C4-2B (cell line): ENCODE data around the gene PDZRN4.

Experiments
- ZFX ChIP-seq: fragments of 450-650 bp; IDR thresholded peaks from 2 replicates; pipeline ENCODE4 v1.6.1; 2017
- TF ChIP-seq, protein P1 (sequence below): fragments of 450-650 bp; conservative IDR thresholded peaks from 2 replicates; pipeline ENCODE4 v1.5.1; 2017; ENCODE audit warnings: mild to moderate bottlenecking

DNA sequence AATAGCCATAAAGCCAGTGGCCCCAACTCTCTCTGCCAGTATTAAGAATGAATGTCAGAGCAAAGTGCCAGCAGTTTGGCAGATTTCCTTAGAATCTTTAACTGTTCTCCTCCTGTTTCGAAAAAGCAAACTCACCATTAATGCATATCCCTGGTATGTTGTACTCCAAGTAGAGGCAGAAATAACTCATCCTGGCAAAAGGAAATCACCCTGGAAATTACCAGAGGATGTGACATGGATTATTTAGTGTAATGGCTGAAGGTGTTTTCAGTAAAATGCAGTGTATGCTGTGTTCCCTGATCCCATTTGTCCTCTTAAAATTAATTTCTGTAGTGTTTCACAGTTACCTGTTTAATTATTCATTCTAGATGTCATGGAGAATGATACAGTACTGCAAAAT lies 105.3 kb downstream of the PDZRN4 start:
- TF ChIP-seq, protein P1, sequence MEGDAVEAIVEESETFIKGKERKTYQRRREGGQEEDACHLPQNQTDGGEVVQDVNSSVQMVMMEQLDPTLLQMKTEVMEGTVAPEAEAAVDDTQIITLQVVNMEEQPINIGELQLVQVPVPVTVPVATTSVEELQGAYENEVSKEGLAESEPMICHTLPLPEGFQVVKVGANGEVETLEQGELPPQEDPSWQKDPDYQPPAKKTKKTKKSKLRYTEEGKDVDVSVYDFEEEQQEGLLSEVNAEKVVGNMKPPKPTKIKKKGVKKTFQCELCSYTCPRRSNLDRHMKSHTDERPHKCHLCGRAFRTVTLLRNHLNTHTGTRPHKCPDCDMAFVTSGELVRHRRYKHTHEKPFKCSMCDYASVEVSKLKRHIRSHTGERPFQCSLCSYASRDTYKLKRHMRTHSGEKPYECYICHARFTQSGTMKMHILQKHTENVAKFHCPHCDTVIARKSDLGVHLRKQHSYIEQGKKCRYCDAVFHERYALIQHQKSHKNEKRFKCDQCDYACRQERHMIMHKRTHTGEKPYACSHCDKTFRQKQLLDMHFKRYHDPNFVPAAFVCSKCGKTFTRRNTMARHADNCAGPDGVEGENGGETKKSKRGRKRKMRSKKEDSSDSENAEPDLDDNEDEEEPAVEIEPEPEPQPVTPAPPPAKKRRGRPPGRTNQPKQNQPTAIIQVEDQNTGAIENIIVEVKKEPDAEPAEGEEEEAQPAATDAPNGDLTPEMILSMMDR: no peak
- TF ChIP-seq ZFX: no peak
